ENCODE results near the gene TRIM2. TPM values are rescaled to one million over a fixed set of nuclear protein-coding genes. Genes with fewer than 3 reads are reported as not detected.

The TRIM2 gene
- total and polyA plus RNA-seq, 4 donors, result 126 to 487 (median 173) TPM

- peak within 1 kb of the TSS; percentile 64 for H3K4me3 ChIP-seq (ENCODE audit: low read depth, low read length)
- DNase-seq (ENCODE audit: low read depth in 4 of 6, low spot score in 6 of 6), result peak; percentile 72 to 96 (median 82)
- H3K4me1 ChIP-seq (ENCODE audit: control insufficient read depth, insufficient read depth, low read length), result no peaks in the 10 kb centered on the region
- H3K36me3 ChIP-seq (ENCODE audit: control insufficient read depth, insufficient read depth, low read length), result peaks cover 8% of the 10 kb centered on the region
- H3K9me3 ChIP-seq (ENCODE audit: control insufficient read depth, insufficient read depth, low read length), result no peaks in the 10 kb centered on the region
- WGBS (ENCODE audit: insufficient coverage), result under 1% methylated on average over 79 of the region's 86 CpGs
- H3K27ac ChIP-seq (ENCODE audit: low read depth, low read length), result no peak within 1 kb of the TSS
- H3K27me3 ChIP-seq (ENCODE audit: control insufficient read depth, insufficient read depth, low read length), result no peaks in the 10 kb centered on the region
Observed at GRCh38 chr4:153344131-153345011, 140.1 kb downstream of the TRIM2 start, which contains the start of gene MND1. Gene MND1 (plus strand): TSS chr4:153344688. CDS start chr4:153344738, 50 bp downstream.

- peak in 5 of 6 donors; percentile 36 to 77 (median 46) for DNase-seq (ENCODE audit: low read depth in 4 of 6, low spot score in 6 of 6)
- no peaks in the 10 kb centered on the region for H3K36me3 ChIP-seq (ENCODE audit: control insufficient read depth, insufficient read depth, low read length)
- WGBS (ENCODE audit: insufficient coverage), result 0% methylated on average over 29 of the region's 44 CpGs
- peak overlapping the region; percentile 64 for H3K4me3 ChIP-seq (ENCODE audit: low read depth, low read length)
- H3K27me3 ChIP-seq (ENCODE audit: control insufficient read depth, insufficient read depth, low read length), result no peaks in the 10 kb centered on the region
- H3K4me1 ChIP-seq (ENCODE audit: control insufficient read depth, insufficient read depth, low read length), result no peaks in the 10 kb centered on the region
- H3K9me3 ChIP-seq (ENCODE audit: control insufficient read depth, insufficient read depth, low read length), result no peaks in the 10 kb centered on the region
- no peak overlapping the region for H3K27ac ChIP-seq (ENCODE audit: low read depth, low read length)
Observed at GRCh38 chr4:153345012-153345981, 141.1 kb downstream of the TRIM2 start.

- Histone ChIP-seq H3K27me3 (ENCODE audit: control insufficient read depth, insufficient read depth, low read length) (no peaks in the 10 kb centered on the region), H3K27ac (ENCODE audit: low read depth, low read length) (no peak overlapping the region), H3K4me3 (ENCODE audit: low read depth, low read length) (peak overlapping the region; percentile 64), H3K4me1 (ENCODE audit: control insufficient read depth, insufficient read depth, low read length) (no peaks in the 10 kb centered on the region), H3K36me3 (ENCODE audit: control insufficient read depth, insufficient read depth, low read length) (no peaks in the 10 kb centered on the region), H3K9me3 (ENCODE audit: control insufficient read depth, insufficient read depth, low read length) (no peaks in the 10 kb centered on the region)
- no CpG with 5 or more reads among the region's 2 CpGs for WGBS (ENCODE audit: insufficient coverage)
- no peak for DNase-seq (ENCODE audit: low read depth in 4 of 6, low spot score in 6 of 6)
Observed at GRCh38 chr4:153346031-153346430, 141.8 kb downstream of the TRIM2 start.

GRCh38 chr4:153346563-153346962 is 142.3 kb downstream of the TRIM2 start:
- peak in 2 of 6 donors; percentile 12 to 26 for DNase-seq (ENCODE audit: low read depth in 4 of 6, low spot score in 6 of 6)
- H3K4me1 ChIP-seq (ENCODE audit: control insufficient read depth, insufficient read depth, low read length), result no peaks in the 10 kb centered on the region
- no peaks in the 10 kb centered on the region for H3K27me3 ChIP-seq (ENCODE audit: control insufficient read depth, insufficient read depth, low read length)
- no peaks in the 10 kb centered on the region for H3K36me3 ChIP-seq (ENCODE audit: control insufficient read depth, insufficient read depth, low read length)
- no peaks in the 10 kb centered on the region for H3K9me3 ChIP-seq (ENCODE audit: control insufficient read depth, insufficient read depth, low read length)
- WGBS (ENCODE audit: insufficient coverage), result 35% methylated on average over 4 of the region's 5 CpGs
- H3K4me3 ChIP-seq (ENCODE audit: low read depth, low read length), result no peak overlapping the region
- no peak overlapping the region for H3K27ac ChIP-seq (ENCODE audit: low read depth, low read length)

- H3K9me3 ChIP-seq (ENCODE audit: control insufficient read depth, insufficient read depth, low read length), result no peaks in the 10 kb centered on the region
- H3K27ac ChIP-seq (ENCODE audit: low read depth, low read length), result no peak overlapping the region
- H3K27me3 ChIP-seq (ENCODE audit: control insufficient read depth, insufficient read depth, low read length), result no peaks in the 10 kb centered on the region
- no peak for DNase-seq (ENCODE audit: low read depth in 4 of 6, low spot score in 6 of 6)
- H3K4me1 ChIP-seq (ENCODE audit: control insufficient read depth, insufficient read depth, low read length), result no peaks in the 10 kb centered on the region
- H3K4me3 ChIP-seq (ENCODE audit: low read depth, low read length), result no peak overlapping the region
- H3K36me3 ChIP-seq (ENCODE audit: control insufficient read depth, insufficient read depth, low read length), result no peaks in the 10 kb centered on the region
Observed at GRCh38 chr4:153347117-153347516, 142.9 kb downstream of the TRIM2 start.

GRCh38 chr4:153348006-153348405 is 143.8 kb downstream of the TRIM2 start:
- 96% methylated on average over 4 of the region's 4 CpGs for WGBS (ENCODE audit: insufficient coverage)
- Histone ChIP-seq H3K9me3 (ENCODE audit: control insufficient read depth, insufficient read depth, low read length) (no peaks in the 10 kb centered on the region), H3K36me3 (ENCODE audit: control insufficient read depth, insufficient read depth, low read length) (no peaks in the 10 kb centered on the region), H3K4me3 (ENCODE audit: low read depth, low read length) (no peak overlapping the region), H3K27me3 (ENCODE audit: control insufficient read depth, insufficient read depth, low read length) (no peaks in the 10 kb centered on the region), H3K27ac (ENCODE audit: low read depth, low read length) (no peak overlapping the region), H3K4me1 (ENCODE audit: control insufficient read depth, insufficient read depth, low read length) (no peaks in the 10 kb centered on the region)
- no peak for DNase-seq (ENCODE audit: low read depth in 4 of 6, low spot score in 6 of 6)

- no peak overlapping the region for H3K4me3 ChIP-seq (ENCODE audit: low read depth, low read length)
- H3K4me1 ChIP-seq (ENCODE audit: control insufficient read depth, insufficient read depth, low read length), result no peaks in the 10 kb centered on the region
- WGBS (ENCODE audit: insufficient coverage), result 77% methylated on average over 1 of the region's 1 CpG
- H3K27me3 ChIP-seq (ENCODE audit: control insufficient read depth, insufficient read depth, low read length), result no peaks in the 10 kb centered on the region
- H3K27ac ChIP-seq (ENCODE audit: low read depth, low read length), result no peak overlapping the region
- no peak for DNase-seq (ENCODE audit: low read depth in 4 of 6, low spot score in 6 of 6)
- H3K9me3 ChIP-seq (ENCODE audit: control insufficient read depth, insufficient read depth, low read length), result no peaks in the 10 kb centered on the region
- H3K36me3 ChIP-seq (ENCODE audit: control insufficient read depth, insufficient read depth, low read length), result no peaks in the 10 kb centered on the region
Observed at GRCh38 chr4:153349206-153349805, 145.1 kb downstream of the TRIM2 start.

- H3K4me1 ChIP-seq (ENCODE audit: control insufficient read depth, insufficient read depth, low read length), result no peaks in the 10 kb centered on the region
- DNase-seq (ENCODE audit: low read depth in 4 of 6, low spot score in 6 of 6), result peak in 1 of 6 donors; percentile 24
- H3K36me3 ChIP-seq (ENCODE audit: control insufficient read depth, insufficient read depth, low read length), result no peaks in the 10 kb centered on the region
- no peaks in the 10 kb centered on the region for H3K9me3 ChIP-seq (ENCODE audit: control insufficient read depth, insufficient read depth, low read length)
- H3K27ac ChIP-seq (ENCODE audit: low read depth, low read length), result no peak overlapping the region
- H3K27me3 ChIP-seq (ENCODE audit: control insufficient read depth, insufficient read depth, low read length), result no peaks in the 10 kb centered on the region
- no peak overlapping the region for H3K4me3 ChIP-seq (ENCODE audit: low read depth, low read length)
- 100% methylated on average over 1 of the region's 3 CpGs for WGBS (ENCODE audit: insufficient coverage)
Observed at GRCh38 chr4:153362184-153362583, 157.9 kb downstream of the TRIM2 start.

- 97% methylated on average over 4 of the region's 4 CpGs for WGBS (ENCODE audit: insufficient coverage)
- Histone ChIP-seq H3K4me1 (ENCODE audit: control insufficient read depth, insufficient read depth, low read length) (no peaks in the 10 kb centered on the region), H3K36me3 (ENCODE audit: control insufficient read depth, insufficient read depth, low read length) (no peaks in the 10 kb centered on the region), H3K4me3 (ENCODE audit: low read depth, low read length) (no peak overlapping the region), H3K27ac (ENCODE audit: low read depth, low read length) (no peak overlapping the region), H3K27me3 (ENCODE audit: control insufficient read depth, insufficient read depth, low read length) (no peaks in the 10 kb centered on the region), H3K9me3 (ENCODE audit: control insufficient read depth, insufficient read depth, low read length) (no peaks in the 10 kb centered on the region)
- no peak for DNase-seq (ENCODE audit: low read depth in 4 of 6, low spot score in 6 of 6)
Observed at GRCh38 chr4:153364061-153364460, 159.8 kb downstream of the TRIM2 start.
